ENCODE data around the gene RHBDD2.

Gene RHBDD2

DNA sequence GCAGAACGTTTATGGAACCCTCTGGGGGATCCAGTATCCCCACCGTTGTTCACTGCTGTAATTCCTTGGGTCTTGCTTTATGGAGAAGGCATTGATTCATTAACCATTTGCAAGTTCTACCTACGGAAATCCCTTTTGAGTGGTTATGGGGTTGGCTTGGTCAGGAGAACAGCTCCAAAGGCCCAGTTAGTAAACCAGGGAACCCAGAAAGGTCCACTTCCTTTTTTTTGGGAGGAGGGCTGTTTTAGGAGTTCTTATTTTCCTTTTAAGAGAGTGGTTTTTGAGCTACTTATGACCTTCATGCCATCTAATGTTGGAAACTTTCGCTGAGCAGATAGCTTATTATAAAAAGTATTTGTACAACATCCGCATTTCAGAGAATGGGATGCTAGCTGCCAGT lies 37.4 kb downstream of the RHBDD2 start:
- no peak for DNase-seq (ENCODE audit: low read depth in 1 of 2, low spot score in 1 of 2)

DNA sequence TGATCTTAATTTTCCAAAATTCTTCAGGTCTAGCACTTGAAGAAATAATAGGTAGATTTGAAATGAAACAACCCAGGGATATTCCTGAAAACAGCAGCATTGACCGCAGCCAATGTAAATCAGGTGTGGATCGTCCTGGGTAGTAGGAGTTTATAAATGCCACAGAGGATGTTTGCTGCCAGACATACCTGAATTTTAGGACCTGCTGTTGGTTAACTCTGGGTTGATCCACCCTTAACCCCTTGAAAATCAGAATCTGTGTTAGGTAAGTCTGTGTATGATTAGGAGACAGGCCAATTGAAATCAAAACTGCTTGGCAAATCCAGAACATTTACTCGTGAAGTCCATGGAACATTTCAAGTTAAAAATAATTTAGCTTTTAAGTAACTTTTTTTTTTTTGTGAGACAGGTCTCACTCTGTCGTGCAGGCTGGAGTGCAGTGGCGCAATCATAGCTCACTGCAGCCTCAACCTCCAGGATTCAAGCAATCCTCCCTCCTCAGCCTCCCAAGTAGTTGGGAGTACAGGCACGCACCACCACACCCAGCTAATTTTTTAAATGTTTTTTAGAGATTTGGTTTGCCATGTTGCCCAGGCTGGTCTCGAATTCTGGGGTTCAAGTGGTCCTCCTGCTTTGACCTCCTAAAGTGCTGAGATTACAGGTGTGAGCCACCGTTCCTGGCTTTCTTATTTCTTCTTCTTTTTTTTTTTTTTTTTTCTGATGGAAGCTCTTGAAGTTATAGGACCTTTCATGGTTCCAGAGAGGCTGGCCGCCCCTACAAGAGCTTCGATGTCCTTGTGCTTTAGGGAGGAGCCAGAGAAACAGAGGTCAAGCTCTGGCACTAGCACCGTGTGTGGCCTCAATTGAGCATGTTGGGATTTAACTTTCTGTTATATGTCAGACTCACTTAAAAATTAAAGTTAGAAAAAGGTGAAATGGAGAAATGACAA lies 38.1 kb downstream of the RHBDD2 start:
- DNase-seq (ENCODE audit: low read depth in 1 of 2, low spot score in 1 of 2), result no peak

DNA sequence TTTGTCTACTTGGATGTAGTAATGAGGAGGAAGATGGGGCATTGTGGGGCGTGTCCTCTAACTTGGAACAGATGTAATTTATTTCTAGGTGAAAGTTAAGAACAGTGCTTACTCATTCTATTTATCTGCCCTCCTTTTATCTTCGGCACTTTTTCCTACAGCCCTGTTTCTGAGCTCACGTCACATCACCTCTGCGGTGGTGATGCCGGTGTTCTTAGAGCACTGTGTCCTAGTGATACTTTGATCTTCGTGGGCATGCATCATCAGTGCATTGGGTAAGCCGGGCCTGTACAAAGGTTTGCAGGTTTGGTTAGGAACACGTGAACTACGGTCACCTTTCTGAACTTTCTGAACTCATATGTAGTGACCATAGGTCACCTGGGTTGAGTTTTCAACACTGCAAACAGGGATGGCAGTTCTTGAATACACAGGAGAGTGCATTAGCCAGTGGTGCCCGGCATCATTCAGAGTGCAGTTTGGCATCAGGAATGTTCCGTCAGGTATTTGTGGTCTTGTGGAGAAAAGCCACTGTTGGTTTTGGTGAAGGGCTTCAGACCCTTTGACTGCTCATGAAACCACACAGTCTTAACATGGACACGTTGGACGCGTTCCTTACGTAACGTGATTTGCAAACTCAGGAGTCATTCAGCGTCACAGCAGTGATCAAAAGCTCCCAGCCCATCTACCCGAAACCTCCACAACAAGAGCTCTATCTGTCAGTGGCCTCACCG lies 41.8 kb downstream of the RHBDD2 start:
- peak in 1 of 2 donors; percentile 7 for DNase-seq (ENCODE audit: low read depth in 1 of 2, low spot score in 1 of 2)

DNA sequence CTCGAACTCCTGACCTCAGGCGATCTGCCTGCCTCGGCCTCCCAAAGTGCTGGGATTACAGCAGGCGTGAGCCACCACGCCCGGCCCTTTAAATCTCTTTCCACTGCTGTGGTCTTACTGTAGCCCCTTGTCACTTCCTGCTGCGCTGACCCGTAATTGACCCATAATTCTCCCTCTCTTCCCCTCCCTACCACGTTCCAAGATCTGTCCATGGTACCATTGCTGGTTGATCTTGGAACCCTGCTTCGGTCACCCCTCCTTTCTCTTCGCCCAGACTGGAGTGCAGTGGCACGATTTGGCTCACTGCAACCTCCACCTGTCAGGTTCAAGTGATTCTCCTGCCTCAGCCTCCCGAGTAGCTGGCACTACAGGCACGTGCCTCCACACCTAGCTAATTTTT lies 42.6 kb downstream of the RHBDD2 start:
- no peak for DNase-seq (ENCODE audit: low read depth in 1 of 2, low spot score in 1 of 2)

DNA sequence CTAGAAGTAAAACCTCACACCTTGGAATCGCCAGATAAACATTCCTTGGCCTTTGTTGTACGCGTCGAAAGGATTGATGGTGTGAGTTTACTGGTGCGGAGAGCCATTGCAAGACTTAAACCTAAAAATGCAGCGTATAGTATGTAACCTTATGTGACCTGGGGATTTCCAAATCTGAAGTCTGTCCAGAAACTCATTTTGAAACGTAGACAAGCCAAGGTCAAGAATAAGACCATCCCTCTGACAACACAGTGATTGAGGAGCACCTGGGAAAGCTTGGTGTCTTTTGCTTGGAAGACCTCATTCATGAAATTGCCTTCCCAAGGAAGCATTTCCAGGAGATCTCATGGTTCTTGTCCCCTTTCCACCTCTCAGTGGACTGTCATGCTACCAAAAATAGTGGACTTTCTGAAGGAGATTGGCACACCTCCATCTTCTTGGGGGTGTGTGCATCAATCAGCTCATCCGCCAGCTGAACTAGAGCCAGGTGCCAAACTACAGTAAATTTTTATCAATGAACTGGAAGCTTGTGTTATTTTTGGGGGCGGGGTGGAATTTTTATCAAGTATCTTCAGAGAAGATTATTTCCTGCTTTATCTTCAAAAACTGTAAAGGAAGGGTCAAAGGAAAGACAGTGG lies 44.3 kb downstream of the RHBDD2 start:
- DNase-seq (ENCODE audit: low read depth in 1 of 2, low spot score in 1 of 2), result no peak

DNA sequence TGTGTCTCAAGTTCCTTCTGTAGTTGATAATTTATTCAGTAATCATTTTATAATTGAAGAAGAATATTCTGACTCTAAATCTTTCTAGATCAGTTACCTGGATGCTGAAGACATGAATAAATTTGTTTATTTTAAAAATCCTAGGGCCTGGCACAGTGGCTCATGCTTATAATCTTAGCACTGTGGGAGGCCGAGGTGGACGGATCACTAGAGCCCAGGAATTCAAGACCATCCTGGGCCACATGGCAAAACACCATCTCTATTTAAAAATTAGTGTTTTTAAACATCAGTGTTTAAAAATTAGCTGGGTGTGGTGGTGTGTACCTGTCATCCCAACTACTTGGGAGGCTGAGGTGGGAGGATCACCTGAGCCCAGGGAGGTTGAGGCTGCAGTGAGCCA lies 45.4 kb downstream of the RHBDD2 start:
- no peak for DNase-seq (ENCODE audit: low read depth in 1 of 2, low spot score in 1 of 2)

DNA sequence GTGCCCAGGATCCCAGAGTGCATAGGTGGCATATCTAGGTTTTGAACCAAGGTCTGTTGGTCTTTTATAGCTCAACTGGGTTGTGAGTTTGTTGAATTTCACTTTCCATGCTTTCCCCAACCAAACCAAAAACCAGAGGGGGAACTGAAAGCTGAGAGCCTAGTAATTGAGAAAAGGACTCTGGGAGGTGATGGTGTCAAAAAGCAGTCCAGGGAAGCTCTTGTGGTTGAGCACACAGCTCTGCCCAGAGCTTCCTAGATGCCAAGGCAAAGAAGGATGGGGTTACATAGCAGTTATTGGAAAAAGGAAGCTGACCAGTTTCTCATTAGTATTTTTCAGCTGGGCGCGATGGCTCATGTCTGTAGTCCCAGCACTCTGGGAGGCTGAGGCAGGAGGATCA lies 46.1 kb downstream of the RHBDD2 start:
- no peak for DNase-seq (ENCODE audit: low read depth in 1 of 2, low spot score in 1 of 2)

DNA sequence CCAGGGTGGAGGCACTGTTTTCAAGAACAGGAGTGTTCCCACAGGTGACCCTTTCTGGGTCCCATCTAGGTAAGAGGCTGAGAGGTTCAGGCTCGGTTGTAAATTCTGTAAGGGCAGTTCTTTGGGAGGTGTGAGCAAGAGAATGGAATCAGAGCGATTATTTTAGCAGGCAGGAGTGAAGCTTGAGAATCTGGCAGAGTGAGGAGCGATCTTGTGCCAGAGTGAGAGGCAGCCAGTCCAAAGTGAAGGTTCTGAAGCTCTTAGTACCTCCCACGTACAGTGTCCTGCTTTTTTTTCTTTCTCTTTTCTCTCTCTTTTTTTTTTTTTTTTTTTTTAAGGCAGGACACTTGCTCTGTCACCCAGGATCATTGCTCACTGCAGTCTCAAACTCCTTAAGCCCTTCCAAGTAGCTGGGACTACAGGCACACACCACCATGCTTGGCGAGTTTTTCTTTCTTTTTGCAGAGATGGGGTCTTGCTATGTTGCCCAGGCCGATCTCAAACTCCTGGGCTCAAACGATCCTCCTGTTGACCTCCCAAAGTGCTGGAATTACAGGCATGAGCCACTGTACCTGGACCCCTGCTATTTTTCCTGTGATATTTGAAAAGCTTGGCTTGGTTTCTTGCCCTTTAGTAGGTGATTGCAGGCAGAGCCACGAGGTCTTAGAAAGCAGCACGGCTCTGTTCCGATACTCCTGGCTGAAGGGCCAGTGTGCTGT lies 47.0 kb downstream of the RHBDD2 start:
- no peak for DNase-seq (ENCODE audit: low read depth in 1 of 2, low spot score in 1 of 2)

DNA sequence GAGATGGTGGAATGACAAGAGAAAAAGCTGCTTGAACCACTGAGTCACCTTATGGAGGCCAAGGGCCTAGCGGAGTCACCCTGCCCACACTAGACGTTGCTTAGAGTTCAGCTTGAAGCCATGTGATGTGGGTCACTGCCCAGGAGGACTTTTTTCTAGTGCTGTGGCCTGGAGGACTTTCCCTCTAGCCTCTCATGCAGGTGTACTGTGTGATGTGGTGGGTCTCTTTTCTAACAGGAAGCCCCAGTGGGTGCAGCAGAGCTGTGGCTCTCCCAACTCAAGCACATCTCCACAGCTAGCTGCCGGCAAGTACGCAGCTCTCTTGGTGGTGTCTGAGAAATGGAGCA lies 49.7 kb downstream of the RHBDD2 start:
- DNase-seq (ENCODE audit: low read depth in 1 of 2, low spot score in 1 of 2), result no peak

DNA sequence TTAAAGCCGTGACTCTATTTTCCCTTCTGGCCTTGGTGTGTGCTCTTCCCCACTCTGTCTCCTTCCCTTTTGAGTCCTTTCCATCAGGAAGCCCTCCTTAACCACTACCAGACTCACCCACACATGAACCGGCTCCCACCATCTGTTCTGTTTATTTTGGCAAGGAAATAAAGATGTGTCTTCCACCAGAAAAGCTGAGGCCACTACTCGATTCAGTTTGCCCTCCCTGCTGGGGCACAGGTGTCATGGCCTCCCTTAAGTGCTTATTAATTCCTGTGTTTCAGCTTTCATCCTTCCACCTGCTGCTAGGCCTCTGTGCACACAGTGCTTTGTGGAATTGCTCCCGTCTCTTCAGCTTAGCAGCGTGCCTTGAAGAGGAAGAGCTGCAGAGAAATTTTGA lies 52.8 kb downstream of the RHBDD2 start:
- no peak for DNase-seq (ENCODE audit: low read depth in 1 of 2, low spot score in 1 of 2)

DNA sequence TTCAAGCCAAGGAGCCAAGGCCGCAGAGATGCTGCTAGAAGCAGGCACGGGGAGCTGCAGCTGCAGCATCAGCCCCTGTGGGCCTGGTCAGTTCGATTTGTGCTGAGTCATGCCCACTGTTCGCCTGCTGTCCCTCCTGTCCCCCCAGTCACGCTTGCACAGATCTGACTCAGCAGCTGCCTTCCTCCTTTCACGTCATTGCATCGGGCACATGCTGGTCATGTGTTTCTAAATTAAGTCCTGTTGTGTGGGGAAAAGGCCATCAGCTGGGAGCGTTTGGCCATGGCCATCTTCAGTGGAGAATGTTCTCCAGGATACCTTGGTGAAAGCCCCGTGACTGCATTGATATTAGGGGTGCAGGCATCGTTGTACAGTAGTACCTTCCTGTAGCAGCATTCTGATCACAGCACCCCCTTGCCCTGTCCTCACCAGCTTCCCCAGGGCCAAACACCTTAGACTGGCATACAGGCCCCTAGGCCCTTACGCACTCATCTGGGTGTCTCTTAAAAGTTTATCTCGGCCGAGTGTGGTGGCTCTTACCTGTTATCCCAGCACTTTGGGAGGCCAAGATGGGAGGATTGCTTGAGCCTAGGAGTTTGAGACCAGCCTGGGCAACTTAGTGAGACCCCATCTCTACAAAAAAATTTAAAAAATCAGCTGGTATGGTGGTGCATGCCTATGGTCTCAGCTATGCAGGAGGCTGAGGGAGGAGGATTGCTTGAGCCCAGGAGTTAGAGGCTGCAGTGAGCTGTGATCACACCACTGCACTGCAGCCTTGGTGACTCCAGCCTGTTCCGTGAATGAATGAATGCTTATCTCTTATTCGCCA lies 59.3 kb downstream of the RHBDD2 start:
- DNase-seq (ENCODE audit: low read depth in 1 of 2, low spot score in 1 of 2), result no peak
